ENCODE data around the gene KLHL26. TPM values are rescaled to one million over a fixed set of nuclear protein-coding genes. Genes with fewer than 3 reads are reported as not detected.

KLHL26 gene
- total RNA-seq, 1 experiment from 2014 or later: 17.1 TPM

DNA sequence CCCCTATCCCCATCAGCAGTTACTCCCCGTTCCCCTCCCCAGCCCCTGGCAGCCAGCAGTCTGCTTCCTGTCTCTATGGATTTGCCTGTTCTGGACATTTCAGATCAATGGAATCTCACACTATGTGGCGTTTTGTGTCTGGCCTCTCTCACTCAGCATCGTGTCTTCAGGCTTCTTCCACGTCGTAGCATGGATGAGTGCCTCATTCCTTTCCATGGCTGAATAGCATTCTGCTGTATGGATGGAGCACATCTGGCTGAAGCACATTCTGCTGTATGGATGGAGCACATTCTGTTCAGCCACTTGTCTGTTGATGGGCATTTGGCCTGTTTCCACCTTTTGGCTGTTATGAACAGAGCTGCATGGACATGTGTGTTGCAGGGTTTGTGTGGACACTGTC, 76.2 kb downstream of the KLHL26 start (continued):
- TF ChIP-seq, protein P1, sequence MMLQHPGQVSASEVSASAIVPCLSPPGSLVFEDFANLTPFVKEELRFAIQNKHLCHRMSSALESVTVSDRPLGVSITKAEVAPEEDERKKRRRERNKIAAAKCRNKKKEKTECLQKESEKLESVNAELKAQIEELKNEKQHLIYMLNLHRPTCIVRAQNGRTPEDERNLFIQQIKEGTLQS (IDR thresholded peaks at IDR 0.05): no peak
- no peak for TF ChIP-seq EZH2phosphoT487 (IDR thresholded peaks at IDR 0.05; ENCODE audit: borderline replicate concordance)
- no peak for TF ChIP-seq YY1 (IDR thresholded peaks at IDR 0.05; ENCODE audit: extremely low read depth, insufficient replicate concordance, low read depth, low read length)
- TF ChIP-seq JUND (IDR thresholded peaks at IDR 0.05): no peak
- TF ChIP-seq SIN3A (IDR thresholded peaks at IDR 0.05; ENCODE audit: low read depth): no peak
- no peak for TF ChIP-seq TCF7L2 (IDR thresholded peaks at IDR 0.05; ENCODE audit: borderline replicate concordance, extremely low read depth, insufficient read depth, insufficient read length)
- no peak for TF ChIP-seq CEBPB (IDR thresholded peaks at IDR 0.05; ENCODE audit: low read depth)
- no peak for TF ChIP-seq ZBTB33 (IDR thresholded peaks at IDR 0.05; ENCODE audit: extremely low read depth, insufficient replicate concordance, low read length)
- TF ChIP-seq ZFX (IDR thresholded peaks at IDR 0.05): no peak
- TF ChIP-seq EGR1 (IDR thresholded peaks at IDR 0.05; ENCODE audit: low read depth): no peak
- TF ChIP-seq ELF1 (IDR thresholded peaks at IDR 0.05; ENCODE audit: borderline replicate concordance, low read depth): no peak

- Histone ChIP-seq H3K4me1 (ENCODE audit: control insufficient read depth in 1 of 2, insufficient read depth in 2 of 2, low read length in 2 of 2) (no peaks in the 10 kb centered on the region), H3K4me3 (replicated peaks in 1 of 2; ENCODE audit: low read depth in 1 of 2, low read length in 2 of 2) (no peak overlapping the region), H3K36me3 (ENCODE audit: control insufficient read depth in 1 of 2, insufficient read depth in 2 of 2, low read length in 2 of 2) (no peaks in the 10 kb centered on the region), H3K9me2 (ENCODE audit: insufficient read depth) (no peaks in the 10 kb centered on the region), H3K9ac (ENCODE audit: low read length) (no peak overlapping the region), H3K79me2 (ENCODE audit: insufficient read depth, low read length) (no peaks in the 10 kb centered on the region), H3K9me3 (ENCODE audit: control insufficient read depth in 1 of 2, insufficient read depth in 1 of 2, low read depth in 1 of 2, low read length in 2 of 2) (no peaks in the 10 kb centered on the region), H3K4me2 (ENCODE audit: low read length) (no peak overlapping the region), H2AFZ (ENCODE audit: low read depth, low read length, poor library complexity, severe bottlenecking) (no peak overlapping the region), H4K20me1 (ENCODE audit: insufficient read depth) (no peaks in the 10 kb centered on the region), H3K27ac (ENCODE audit: low read depth, low read length) (no peak overlapping the region), H3K27me3 (ENCODE audit: insufficient read depth, low read length) (no peaks in the 10 kb centered on the region)
- ATAC-seq (no peak), DNase-seq (ENCODE audit: low read depth, low spot score) (no peak)
- CTCF ChIA-PET: no interaction called here
- POLR2A ChIA-PET: no interaction called here
- BruUV-seq (replicated peaks): no TSS peak
- RAD21 ChIA-PET (ENCODE audit: low non-redundant PET in 1 of 2, low total read pairs in 2 of 2, uncharacterized antibody in 2 of 2, unreplicated experiment in 2 of 2): no interaction called here
- intact Hi-C loops (cut with micrococcal nuclease): no loop called here
- TF ChIP-seq CEBPB (IDR thresholded peaks at IDR 0.05; ENCODE audit: low read depth) (no peak), REST (IDR thresholded peaks at IDR 0.05; ENCODE audit: low read depth) (no peak), RAD21 (IDR thresholded peaks at IDR 0.05; ENCODE audit: low read depth) (no peak), TCF7L2 (IDR thresholded peaks at IDR 0.05; ENCODE audit: borderline replicate concordance, extremely low read depth, insufficient read depth, insufficient read length) (no peak), SRF (IDR thresholded peaks at IDR 0.05; ENCODE audit: low read depth) (no peak), ZFX (IDR thresholded peaks at IDR 0.05) (no peak), JUND (IDR thresholded peaks at IDR 0.05) (no peak), EZH2phosphoT487 (IDR thresholded peaks at IDR 0.05; ENCODE audit: borderline replicate concordance) (no peak), FOSL1 (IDR thresholded peaks at IDR 0.05; ENCODE audit: low read depth) (no peak), ZNF274 (IDR thresholded peaks at IDR 0.05; ENCODE audit: low read depth, low read length) (no peak), CBX3 (IDR thresholded peaks at IDR 0.05; ENCODE audit: low read depth) (no peak)
- TF ChIP-seq, protein P2, sequence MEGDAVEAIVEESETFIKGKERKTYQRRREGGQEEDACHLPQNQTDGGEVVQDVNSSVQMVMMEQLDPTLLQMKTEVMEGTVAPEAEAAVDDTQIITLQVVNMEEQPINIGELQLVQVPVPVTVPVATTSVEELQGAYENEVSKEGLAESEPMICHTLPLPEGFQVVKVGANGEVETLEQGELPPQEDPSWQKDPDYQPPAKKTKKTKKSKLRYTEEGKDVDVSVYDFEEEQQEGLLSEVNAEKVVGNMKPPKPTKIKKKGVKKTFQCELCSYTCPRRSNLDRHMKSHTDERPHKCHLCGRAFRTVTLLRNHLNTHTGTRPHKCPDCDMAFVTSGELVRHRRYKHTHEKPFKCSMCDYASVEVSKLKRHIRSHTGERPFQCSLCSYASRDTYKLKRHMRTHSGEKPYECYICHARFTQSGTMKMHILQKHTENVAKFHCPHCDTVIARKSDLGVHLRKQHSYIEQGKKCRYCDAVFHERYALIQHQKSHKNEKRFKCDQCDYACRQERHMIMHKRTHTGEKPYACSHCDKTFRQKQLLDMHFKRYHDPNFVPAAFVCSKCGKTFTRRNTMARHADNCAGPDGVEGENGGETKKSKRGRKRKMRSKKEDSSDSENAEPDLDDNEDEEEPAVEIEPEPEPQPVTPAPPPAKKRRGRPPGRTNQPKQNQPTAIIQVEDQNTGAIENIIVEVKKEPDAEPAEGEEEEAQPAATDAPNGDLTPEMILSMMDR (IDR thresholded peaks at IDR 0.05 in 2 of 3, conservative IDR thresholded peaks at IDR 0.05 in 1 of 3; ENCODE audit: borderline replicate concordance in 1 of 3, insufficient read depth in 1 of 3, low read depth in 2 of 3, low read length in 2 of 3): no peak
Measured at GRCh38 chr19:18713550-18714117, 76.8 kb downstream of the KLHL26 start.

Data from HCT116 (cell line).